ENCODE data around the gene FNIP1. TPM values are rescaled to one million over a fixed set of nuclear protein-coding genes. Genes with fewer than 3 reads are reported as not detected.
"Not testable (repeated sequence)": the region's sequence is repeated elsewhere in the genome, so short reads cannot be mapped to it uniquely, and the experiment has no call there.

FNIP1 gene
- 77.5 TPM for total RNA-seq

DNA sequence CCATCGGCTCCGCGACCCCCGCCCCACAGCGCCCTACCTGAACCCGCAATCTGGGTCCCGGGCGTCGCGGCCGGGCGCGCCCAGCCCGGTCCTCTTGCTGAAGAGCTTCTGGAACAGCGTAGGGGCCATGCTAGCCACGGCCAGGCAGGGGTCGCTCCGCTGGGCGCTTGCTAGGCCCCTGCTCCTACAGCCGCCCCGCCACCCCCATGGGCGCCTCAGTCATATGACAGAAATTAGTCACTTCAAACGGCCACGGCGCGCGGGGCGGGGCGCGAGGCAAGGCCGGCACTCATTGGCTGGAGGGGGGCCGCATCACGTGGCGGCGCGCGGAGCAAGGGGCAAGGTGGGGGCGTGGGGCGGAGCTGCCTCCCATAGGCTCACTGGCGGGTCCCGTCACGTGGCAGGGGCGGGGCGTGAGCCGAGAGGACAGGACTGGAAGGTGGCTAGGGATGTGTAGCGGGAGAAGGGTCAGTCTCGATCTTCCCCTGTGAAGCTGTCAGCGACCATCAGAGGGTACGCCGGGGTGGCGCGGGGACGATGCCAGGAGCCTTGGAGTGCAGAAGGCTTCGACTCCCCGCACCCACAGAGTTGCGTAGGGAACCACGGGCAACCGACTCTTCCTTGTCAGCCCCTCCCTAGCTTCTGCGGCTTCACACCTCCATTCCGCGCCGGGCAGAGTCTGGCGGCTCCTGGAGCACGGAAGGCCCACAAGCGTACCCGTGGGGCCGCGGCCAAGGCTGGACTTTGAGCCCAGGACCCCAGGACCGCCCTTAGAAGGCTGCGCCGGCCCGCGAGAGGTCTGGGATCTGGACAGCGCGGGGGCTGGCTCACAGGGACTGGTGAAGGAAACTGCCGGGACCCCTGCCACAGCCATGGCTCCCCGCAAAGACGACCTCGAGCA, at the start of gene FNIP1:
TSS of gene FNIP1 (minus strand) at position 225 of the 901 bp plus-strand sequence. CDS start at position 129, 96 bp downstream.
- Histone ChIP-seq H3K9me3 (ENCODE audit: low read depth, low read length) (no peaks in the 10 kb centered on the region), H3K4me3 (ENCODE audit: low read length) (peak within 1 kb of the TSS; percentile 96), H3K27me3 (ENCODE audit: insufficient read depth, low read length) (no peaks in the 10 kb centered on the region), H3K4me1 (ENCODE audit: insufficient read depth, low read length) (peaks cover 40% of the 10 kb centered on the region)

GRCh38 chr5:131846536-131846935, 49.7 kb upstream of the FNIP1 start:
- Histone ChIP-seq H3K4me1 (ENCODE audit: insufficient read depth, low read length) (no peaks in the 10 kb centered on the region), H3K27me3 (ENCODE audit: insufficient read depth, low read length) (no peaks in the 10 kb centered on the region), H3K9me3 (ENCODE audit: low read depth, low read length) (peaks cover 62% of the 10 kb centered on the region), H3K4me3 (ENCODE audit: low read length) (no peak overlapping the region)

DNA sequence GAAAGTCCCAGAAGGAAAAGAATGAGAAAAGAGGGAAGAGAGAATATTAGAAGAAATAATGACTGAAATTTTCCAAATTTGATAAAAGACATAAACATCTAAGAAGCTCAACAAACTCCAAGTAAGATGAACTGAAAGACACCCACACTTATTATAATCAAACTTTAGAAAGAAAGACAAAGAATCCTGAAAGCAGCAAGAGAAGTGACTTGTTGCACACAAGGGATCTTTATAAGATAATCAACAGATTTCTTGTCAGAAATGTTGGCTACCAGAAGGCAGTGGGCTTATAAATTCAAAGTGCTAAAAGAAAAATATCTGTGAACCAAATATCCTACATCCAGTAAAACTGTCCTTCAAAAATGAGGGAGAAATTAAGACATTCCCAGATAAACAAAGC, 49.0 kb upstream of the FNIP1 start:
- Histone ChIP-seq H3K4me1 (ENCODE audit: insufficient read depth, low read length) (no peaks in the 10 kb centered on the region), H3K27me3 (ENCODE audit: insufficient read depth, low read length) (no peaks in the 10 kb centered on the region), H3K4me3 (ENCODE audit: low read length) (no peak overlapping the region)

DNA sequence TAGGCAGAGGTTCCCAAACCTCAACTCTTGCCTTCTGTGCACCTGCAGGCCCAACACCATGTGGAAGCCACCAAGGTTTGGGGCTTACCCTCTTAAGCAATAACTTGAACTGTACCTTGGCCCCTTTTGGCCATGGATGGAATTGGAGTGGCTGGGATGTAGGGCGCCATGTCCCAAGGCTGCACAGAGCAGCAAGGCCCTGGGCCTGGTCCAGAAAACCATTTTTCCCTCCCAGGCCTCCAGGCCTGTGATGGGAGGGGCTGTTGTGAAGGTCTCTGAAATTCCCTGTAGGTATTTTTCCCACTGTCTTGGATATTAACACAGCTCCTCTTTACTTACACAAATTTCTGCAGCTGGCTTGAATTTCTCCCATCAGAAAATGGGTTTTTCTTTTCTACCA, 46.2 kb upstream of the FNIP1 start:
- not testable (repeated sequence) for H3K27me3 ChIP-seq (ENCODE audit: insufficient read depth, low read length); H3K4me1 ChIP-seq (ENCODE audit: insufficient read depth, low read length); H3K4me3 ChIP-seq (ENCODE audit: low read length)
- H3K9me3 ChIP-seq (ENCODE audit: low read depth, low read length): peaks cover 51% of the 10 kb centered on the region

More for the DNA sequence above, 49.0 kb upstream of the FNIP1 start:
- H3K9me3 ChIP-seq (ENCODE audit: low read depth, low read length): peaks cover 63% of the 10 kb centered on the region

DNA sequence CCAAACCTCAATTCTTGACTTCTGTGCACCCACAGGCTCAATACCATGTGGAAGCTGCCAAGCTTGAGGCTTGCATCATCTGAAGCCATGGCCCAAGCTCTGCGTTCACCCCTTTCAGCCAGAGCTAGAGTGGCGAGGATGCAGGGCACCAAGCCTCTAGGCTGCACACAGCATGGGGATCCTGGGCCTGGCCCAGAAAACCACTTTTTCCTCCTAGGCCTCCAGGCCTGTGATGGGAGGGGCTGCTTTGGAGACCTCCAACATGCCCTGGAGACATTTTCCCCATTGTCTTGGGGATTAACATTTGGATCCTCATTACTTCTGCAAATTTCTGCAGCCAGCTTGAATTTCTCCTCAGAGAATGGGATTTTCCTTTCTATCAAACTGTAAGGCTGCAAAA, 35.9 kb upstream of the FNIP1 start:
- H3K4me3 ChIP-seq (ENCODE audit: low read length); H3K27me3 ChIP-seq (ENCODE audit: insufficient read depth, low read length); H3K4me1 ChIP-seq (ENCODE audit: insufficient read depth, low read length); H3K9me3 ChIP-seq (ENCODE audit: low read depth, low read length): not testable (repeated sequence)

DNA sequence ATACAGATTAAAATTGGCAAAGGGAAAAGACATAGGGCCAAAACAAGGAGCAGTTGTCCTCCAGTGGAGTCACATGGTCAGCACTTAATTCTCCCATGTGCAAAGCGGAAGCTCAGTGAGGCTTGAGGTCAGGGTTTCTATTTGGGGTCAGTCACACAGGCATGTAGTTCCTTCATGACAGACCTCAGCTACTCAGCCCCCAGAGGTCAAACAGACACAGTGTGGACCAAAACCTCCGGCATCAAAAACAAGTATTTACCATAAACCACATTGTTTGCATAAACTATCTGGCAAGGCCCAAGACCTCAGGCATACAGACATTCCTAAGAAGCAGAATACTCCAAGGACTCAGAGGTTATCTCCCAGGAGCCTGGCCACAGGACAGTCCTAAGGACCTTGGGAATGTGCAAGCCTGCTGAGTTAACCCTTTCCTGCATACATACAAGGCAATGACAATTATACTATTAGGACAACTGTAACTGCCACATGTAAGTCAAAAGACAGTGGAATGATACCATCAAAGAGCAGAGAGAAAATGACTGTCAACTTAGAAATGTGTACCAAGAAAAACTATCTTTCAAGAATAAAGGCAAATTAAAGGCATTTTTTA, 28.7 kb upstream of the FNIP1 start:
- Histone ChIP-seq H3K9me3 (ENCODE audit: low read depth, low read length) (no peaks in the 10 kb centered on the region), H3K4me3 (ENCODE audit: low read length) (no peak overlapping the region), H3K4me1 (ENCODE audit: insufficient read depth, low read length) (no peaks in the 10 kb centered on the region), H3K27me3 (ENCODE audit: insufficient read depth, low read length) (no peaks in the 10 kb centered on the region)

- H3K4me1 ChIP-seq (ENCODE audit: insufficient read depth, low read length): no peaks in the 10 kb centered on the region
- no peak overlapping the region for H3K4me3 ChIP-seq (ENCODE audit: low read length)
- no peaks in the 10 kb centered on the region for H3K27me3 ChIP-seq (ENCODE audit: insufficient read depth, low read length)
- H3K9me3 ChIP-seq (ENCODE audit: low read depth, low read length): no peaks in the 10 kb centered on the region
Measured at GRCh38 chr5:131824631-131825030, 27.8 kb upstream of the FNIP1 start.

DNA sequence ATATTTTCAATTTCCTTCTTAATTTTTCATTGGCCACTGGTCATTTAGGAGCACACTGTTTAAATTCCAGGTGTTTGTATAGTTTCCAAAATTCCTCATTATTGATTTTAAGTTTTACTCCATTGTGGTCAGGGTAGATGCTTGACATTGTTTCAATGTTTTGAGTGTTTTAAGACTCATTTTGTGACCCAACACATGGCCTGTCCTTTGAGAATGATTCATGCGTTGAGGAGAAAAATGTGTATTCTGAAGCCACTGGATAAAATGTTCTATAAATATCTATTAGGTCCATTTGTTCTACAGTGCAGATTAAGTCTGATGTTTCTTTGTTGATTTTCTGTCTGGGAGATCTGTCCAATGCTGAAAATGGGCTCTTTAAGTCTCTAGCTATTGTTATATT, 24.4 kb upstream of the FNIP1 start:
- no peaks in the 10 kb centered on the region for H3K4me1 ChIP-seq (ENCODE audit: insufficient read depth, low read length)
- H3K9me3 ChIP-seq (ENCODE audit: low read depth, low read length): no peaks in the 10 kb centered on the region
- H3K4me3 ChIP-seq (ENCODE audit: low read length): no peak overlapping the region
- no peaks in the 10 kb centered on the region for H3K27me3 ChIP-seq (ENCODE audit: insufficient read depth, low read length)

- H3K9me3 ChIP-seq (ENCODE audit: low read depth, low read length): no peaks in the 10 kb centered on the region
- no peaks in the 10 kb centered on the region for H3K27me3 ChIP-seq (ENCODE audit: insufficient read depth, low read length)
- H3K4me3 ChIP-seq (ENCODE audit: low read length): no peak overlapping the region
- no peaks in the 10 kb centered on the region for H3K4me1 ChIP-seq (ENCODE audit: insufficient read depth, low read length)
Measured at GRCh38 chr5:131818001-131818724, 21.3 kb upstream of the FNIP1 start.

DNA sequence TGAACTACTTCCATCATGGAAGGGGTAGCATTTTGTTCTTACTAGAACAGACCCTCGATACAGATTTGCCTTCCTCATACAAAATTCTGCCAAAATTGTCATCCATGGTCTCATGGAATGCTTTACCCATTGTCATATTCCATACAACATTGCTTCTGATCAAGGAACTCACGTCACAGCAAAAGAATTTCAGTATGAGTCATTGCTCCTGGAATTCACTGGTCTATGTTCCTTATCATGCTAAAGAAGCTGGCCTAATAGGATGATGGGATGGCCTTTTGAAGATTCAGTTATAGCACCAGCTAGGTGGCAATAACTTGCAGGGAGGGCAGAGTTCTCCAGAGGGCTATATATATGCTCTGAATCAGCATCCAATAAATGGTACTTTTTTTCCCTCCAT, 18.2 kb upstream of the FNIP1 start:
- H3K4me1 ChIP-seq (ENCODE audit: insufficient read depth, low read length): no peaks in the 10 kb centered on the region
- no peaks in the 10 kb centered on the region for H3K9me3 ChIP-seq (ENCODE audit: low read depth, low read length)
- H3K27me3 ChIP-seq (ENCODE audit: insufficient read depth, low read length): no peaks in the 10 kb centered on the region
- H3K4me3 ChIP-seq (ENCODE audit: low read length): no peak overlapping the region

DNA sequence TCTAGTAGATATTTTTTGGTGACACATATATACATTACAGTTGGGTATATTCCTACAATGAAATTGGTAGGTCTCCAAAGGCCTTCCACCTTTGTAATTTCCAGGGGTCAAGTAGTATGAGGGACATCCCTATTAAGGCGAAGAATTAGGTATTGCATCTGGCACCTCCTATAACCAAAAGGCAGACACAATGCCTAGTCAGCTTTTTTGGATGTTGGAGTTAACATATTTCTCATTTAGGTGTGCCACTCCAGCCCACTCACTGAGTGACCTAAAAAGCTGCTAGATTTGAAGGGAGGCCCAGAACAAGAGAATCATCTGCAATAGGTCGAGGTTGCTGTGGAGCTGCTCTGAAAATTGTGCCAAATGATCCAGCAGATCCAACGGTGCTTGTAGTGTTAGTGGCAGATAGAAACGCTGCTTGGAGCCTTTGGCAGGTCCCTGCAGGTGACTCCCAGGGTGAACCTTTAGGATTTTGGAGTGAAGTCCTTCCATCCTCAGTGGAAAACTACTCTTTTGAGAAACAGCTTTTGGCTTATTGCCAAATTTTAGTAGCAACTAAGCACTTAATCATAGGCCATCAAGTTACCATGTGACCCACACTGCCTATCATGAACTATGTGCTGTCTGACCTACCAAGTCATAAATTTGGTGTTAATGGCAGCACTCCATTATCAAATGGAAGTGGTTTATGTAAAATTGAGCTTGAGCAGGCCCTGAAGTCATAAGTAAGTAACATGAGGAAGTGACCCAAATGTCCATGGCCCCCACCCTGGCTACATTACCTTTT, 15.7 kb upstream of the FNIP1 start:
- H3K4me3 ChIP-seq (ENCODE audit: low read length): no peak overlapping the region
- H3K27me3 ChIP-seq (ENCODE audit: insufficient read depth, low read length): no peaks in the 10 kb centered on the region
- H3K9me3 ChIP-seq (ENCODE audit: low read depth, low read length): no peaks in the 10 kb centered on the region
- H3K4me1 ChIP-seq (ENCODE audit: insufficient read depth, low read length): no peaks in the 10 kb centered on the region

DNA sequence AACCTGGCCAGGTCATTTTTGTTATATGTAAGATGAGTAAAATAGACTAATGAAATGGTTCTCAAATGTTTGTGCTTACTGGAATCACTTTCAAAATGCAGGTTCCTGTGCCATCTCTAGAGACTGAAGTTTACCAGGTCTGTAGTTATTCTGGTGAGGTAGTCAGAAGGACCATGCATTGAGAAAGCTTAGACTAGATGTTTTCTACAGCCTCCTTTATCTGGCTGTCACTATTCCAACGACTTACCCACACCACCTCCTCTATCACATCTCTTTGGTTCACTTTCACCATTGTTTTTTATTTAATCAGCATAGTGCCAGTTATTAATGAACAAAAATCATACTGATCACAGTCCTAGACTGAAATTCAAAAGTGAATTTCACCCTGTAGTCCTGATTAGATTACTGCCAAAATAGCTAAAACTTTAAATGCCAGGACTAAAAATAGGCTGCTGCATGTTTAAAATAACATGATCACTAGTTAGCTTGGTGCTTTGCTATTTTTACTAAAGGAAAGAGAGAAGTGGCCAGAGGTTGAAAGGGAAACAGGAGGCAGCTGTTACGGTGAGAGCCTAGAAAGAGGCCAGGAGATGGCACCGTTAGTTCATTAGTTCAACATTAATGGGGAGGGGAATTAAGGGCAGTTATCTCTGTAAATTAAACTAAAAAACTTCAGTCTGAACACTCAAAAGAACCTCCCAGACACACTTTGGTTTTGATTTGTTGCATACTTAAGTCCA, 13.9 kb upstream of the FNIP1 start:
- H3K27me3 ChIP-seq (ENCODE audit: insufficient read depth, low read length): no peaks in the 10 kb centered on the region
- H3K4me3 ChIP-seq (ENCODE audit: low read length): no peak overlapping the region
- no peaks in the 10 kb centered on the region for H3K4me1 ChIP-seq (ENCODE audit: insufficient read depth, low read length)
- no peaks in the 10 kb centered on the region for H3K9me3 ChIP-seq (ENCODE audit: low read depth, low read length)

- Histone ChIP-seq H3K9me3 (ENCODE audit: low read depth, low read length) (no peaks in the 10 kb centered on the region), H3K4me3 (ENCODE audit: low read length) (peak overlapping the region; percentile 96), H3K27me3 (ENCODE audit: insufficient read depth, low read length) (no peaks in the 10 kb centered on the region), H3K4me1 (ENCODE audit: insufficient read depth, low read length) (peaks cover 40% of the 10 kb centered on the region)
Measured at GRCh38 chr5:131795879-131796792, 681 bp downstream of the FNIP1 start.
